HL-60 (cell line): Measurements from ENCODE around the gene NLGN1.

ENCODE experiments used
- DNase-seq, 2 experiments: peaks; one replicate each; pipeline ENCODE4 v3.0.0-alpha.2; 2010 to 2020; ENCODE audit warnings: low read depth in 1 of 2, low spot score in 1 of 2
- H3K27ac ChIP-seq: fragments of 250-450 bp; sonication (Bioruptor Pico); replicated peaks from 2 replicates; pipeline ENCODE4 v1.5.1; 2020; ENCODE audit warnings: mild to moderate bottlenecking, moderate library complexity
- H3K27me3 ChIP-seq: fragments of 250-450 bp; sonication (Bioruptor Pico); 2 replicates; pipeline ENCODE4 v1.5.1; 2021; ENCODE audit warnings: mild to moderate bottlenecking, moderate library complexity; ENCODE audit not compliant: insufficient read depth, poor library complexity, severe bottlenecking
- H3K4me3 ChIP-seq: replicated peaks from 2 replicates; pipeline ENCODE4 v1.5.1; 2011; ENCODE audit warnings: mild to moderate bottlenecking, control low read depth, low read length; ENCODE audit not compliant: insufficient read depth
- GABPA ChIP-seq: IDR thresholded peaks from 2 replicates; pipeline ENCODE4 v1.6.1; 2012; ENCODE audit warnings: low read depth
- POLR2AphosphoS5 ChIP-seq: IDR thresholded peaks from 2 replicates; pipeline ENCODE4 v1.6.1; 2012; ENCODE audit warnings: low read depth
- SPI1 ChIP-seq: IDR thresholded peaks from 2 replicates; pipeline ENCODE4 v1.6.1; 2012; ENCODE audit warnings: low read depth, mild to moderate bottlenecking, borderline replicate concordance
- TF ChIP-seq, protein P1 (sequence below): IDR thresholded peaks from 2 replicates; pipeline ENCODE4 v1.6.1; 2012; ENCODE audit warnings: low read depth; ENCODE audit not compliant: insufficient replicate concordance
- TF ChIP-seq, protein P2 (sequence below): IDR thresholded peaks from one replicate; pipeline ENCODE4 v1.5.1; 2011; ENCODE audit warnings: low read length, control low read depth, inconsistent platforms; ENCODE audit not compliant: insufficient read depth

The NLGN1 gene

DNA sequence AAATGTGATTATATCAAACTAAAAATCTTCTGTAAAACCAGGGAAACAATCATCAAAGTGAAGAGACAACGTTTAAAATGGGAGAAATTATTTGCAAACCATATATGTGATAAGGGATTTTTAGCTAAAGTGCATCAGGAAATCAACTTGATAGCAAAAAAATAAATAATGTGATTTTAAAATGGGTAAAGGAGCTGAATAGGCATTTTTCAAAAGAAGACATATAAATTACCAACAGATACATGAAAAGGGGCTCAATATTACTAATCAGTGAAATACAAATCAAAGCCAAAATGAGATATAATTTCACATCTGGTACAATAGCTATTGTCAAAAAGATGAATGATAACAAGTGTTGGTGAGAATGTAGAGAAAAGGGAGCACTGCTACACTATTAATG lies 924.0 kb downstream of the NLGN1 start:
- TF ChIP-seq GABPA (no peak), POLR2AphosphoS5 (no peak), SPI1 (no peak)
- TF ChIP-seq, protein P1, sequence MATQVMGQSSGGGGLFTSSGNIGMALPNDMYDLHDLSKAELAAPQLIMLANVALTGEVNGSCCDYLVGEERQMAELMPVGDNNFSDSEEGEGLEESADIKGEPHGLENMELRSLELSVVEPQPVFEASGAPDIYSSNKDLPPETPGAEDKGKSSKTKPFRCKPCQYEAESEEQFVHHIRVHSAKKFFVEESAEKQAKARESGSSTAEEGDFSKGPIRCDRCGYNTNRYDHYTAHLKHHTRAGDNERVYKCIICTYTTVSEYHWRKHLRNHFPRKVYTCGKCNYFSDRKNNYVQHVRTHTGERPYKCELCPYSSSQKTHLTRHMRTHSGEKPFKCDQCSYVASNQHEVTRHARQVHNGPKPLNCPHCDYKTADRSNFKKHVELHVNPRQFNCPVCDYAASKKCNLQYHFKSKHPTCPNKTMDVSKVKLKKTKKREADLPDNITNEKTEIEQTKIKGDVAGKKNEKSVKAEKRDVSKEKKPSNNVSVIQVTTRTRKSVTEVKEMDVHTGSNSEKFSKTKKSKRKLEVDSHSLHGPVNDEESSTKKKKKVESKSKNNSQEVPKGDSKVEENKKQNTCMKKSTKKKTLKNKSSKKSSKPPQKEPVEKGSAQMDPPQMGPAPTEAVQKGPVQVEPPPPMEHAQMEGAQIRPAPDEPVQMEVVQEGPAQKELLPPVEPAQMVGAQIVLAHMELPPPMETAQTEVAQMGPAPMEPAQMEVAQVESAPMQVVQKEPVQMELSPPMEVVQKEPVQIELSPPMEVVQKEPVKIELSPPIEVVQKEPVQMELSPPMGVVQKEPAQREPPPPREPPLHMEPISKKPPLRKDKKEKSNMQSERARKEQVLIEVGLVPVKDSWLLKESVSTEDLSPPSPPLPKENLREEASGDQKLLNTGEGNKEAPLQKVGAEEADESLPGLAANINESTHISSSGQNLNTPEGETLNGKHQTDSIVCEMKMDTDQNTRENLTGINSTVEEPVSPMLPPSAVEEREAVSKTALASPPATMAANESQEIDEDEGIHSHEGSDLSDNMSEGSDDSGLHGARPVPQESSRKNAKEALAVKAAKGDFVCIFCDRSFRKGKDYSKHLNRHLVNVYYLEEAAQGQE = no peak
- TF ChIP-seq, protein P2, sequence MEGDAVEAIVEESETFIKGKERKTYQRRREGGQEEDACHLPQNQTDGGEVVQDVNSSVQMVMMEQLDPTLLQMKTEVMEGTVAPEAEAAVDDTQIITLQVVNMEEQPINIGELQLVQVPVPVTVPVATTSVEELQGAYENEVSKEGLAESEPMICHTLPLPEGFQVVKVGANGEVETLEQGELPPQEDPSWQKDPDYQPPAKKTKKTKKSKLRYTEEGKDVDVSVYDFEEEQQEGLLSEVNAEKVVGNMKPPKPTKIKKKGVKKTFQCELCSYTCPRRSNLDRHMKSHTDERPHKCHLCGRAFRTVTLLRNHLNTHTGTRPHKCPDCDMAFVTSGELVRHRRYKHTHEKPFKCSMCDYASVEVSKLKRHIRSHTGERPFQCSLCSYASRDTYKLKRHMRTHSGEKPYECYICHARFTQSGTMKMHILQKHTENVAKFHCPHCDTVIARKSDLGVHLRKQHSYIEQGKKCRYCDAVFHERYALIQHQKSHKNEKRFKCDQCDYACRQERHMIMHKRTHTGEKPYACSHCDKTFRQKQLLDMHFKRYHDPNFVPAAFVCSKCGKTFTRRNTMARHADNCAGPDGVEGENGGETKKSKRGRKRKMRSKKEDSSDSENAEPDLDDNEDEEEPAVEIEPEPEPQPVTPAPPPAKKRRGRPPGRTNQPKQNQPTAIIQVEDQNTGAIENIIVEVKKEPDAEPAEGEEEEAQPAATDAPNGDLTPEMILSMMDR = no peak
- DNase-seq = no peak
- Histone ChIP-seq H3K4me3 (no peak overlapping the region), H3K27me3 (no peaks in the 10 kb centered on the region), H3K27ac (no peak overlapping the region)

GRCh38 chr3:174322789-174323188 lies 925.2 kb downstream of the NLGN1 start:
- TF ChIP-seq GABPA = no peak
- TF ChIP-seq, protein P1 = no peak
- TF ChIP-seq, protein P2 = no peak
- no peak for TF ChIP-seq SPI1
- no peak for TF ChIP-seq POLR2AphosphoS5
- Histone ChIP-seq H3K4me3 (no peak overlapping the region), H3K27me3 (no peaks in the 10 kb centered on the region), H3K27ac (no peak overlapping the region)
- DNase-seq = no peak

GRCh38 chr3:174325171-174325570 lies 927.6 kb downstream of the NLGN1 start:
- Histone ChIP-seq H3K4me3 (no peak overlapping the region), H3K27ac (no peak overlapping the region), H3K27me3 (no peaks in the 10 kb centered on the region)
- DNase-seq = no peak
- TF ChIP-seq POLR2AphosphoS5 = no peak
- no peak for TF ChIP-seq GABPA
- TF ChIP-seq, protein P1 = no peak
- TF ChIP-seq SPI1 = no peak
- TF ChIP-seq, protein P2 = no peak
